Gastroesophageal sphincter (tissue), 3 donors: ENCODE measurements around the gene ABHD12.

Source experiments
- EP300 ChIP-seq: sonication (generic); formaldehyde crosslinking; IDR thresholded peaks from one replicate; pipeline ENCODE4 v1.6.1; 2017; ENCODE audit warnings: antibody characterized with exemption, mild to moderate bottlenecking
- POLR2A ChIP-seq, 2 donors: fragments of 450-650 bp; IDR thresholded peaks; one replicate each; pipeline ENCODE4 v1.6.1; 2017; ENCODE audit warnings: antibody characterized with exemption in 2 of 2, mild to moderate bottlenecking in 2 of 2, moderate library complexity in 1 of 2
- POLR2AphosphoS5 ChIP-seq: sonication (generic); formaldehyde crosslinking; IDR thresholded peaks from one replicate; pipeline ENCODE4 v1.6.1; 2017; ENCODE audit warnings: antibody characterized with exemption
- TF ChIP-seq, protein P1 (sequence below), 4 experiments: fragments of 200-600 bp in 2 of 4; fragments of 450-650 bp in 2 of 4; sonication (generic) in 1 of 4; IDR thresholded peaks; one replicate each; pipeline ENCODE4 v1.5.1; 2017 to 2019; ENCODE audit warnings: antibody characterized with exemption in 4 of 4, mild to moderate bottlenecking in 2 of 4, moderate library complexity in 2 of 4

DNA sequence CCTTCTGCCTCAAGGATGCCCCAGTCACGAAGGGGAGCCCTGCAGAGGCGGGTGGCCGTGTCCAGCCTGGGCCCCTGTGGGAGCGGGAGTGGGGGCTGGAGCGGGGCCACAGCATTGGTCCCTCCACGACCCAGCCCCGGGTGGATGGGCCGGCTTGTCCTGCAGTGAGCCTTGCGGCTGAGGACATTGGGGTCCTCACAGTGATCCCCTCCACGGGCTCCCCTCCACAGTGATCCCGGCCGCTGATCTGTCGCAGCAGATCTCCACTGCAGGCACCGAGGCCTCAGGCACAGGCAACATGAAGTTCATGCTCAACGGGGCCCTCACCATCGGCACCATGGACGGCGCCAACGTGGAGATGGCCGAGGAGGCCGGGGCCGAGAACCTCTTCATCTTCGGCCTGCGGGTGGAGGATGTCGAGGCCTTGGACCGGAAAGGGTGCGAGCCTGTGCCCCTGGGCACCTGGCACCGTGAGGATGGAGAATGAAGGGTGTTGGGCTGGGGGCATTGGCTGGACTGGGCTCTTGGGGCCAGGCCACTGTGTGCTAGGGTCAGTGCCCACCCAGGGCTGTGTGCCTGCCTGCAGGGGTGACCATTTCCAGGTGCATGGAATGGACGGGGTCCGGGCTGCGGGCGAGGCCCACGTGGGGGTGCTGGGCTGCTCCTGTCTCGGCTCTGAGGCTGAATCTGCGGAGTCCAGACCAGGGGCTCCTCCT, 98.3 kb downstream of the ABHD12 start:
- TF ChIP-seq, protein P1, sequence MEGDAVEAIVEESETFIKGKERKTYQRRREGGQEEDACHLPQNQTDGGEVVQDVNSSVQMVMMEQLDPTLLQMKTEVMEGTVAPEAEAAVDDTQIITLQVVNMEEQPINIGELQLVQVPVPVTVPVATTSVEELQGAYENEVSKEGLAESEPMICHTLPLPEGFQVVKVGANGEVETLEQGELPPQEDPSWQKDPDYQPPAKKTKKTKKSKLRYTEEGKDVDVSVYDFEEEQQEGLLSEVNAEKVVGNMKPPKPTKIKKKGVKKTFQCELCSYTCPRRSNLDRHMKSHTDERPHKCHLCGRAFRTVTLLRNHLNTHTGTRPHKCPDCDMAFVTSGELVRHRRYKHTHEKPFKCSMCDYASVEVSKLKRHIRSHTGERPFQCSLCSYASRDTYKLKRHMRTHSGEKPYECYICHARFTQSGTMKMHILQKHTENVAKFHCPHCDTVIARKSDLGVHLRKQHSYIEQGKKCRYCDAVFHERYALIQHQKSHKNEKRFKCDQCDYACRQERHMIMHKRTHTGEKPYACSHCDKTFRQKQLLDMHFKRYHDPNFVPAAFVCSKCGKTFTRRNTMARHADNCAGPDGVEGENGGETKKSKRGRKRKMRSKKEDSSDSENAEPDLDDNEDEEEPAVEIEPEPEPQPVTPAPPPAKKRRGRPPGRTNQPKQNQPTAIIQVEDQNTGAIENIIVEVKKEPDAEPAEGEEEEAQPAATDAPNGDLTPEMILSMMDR (IDR thresholded peaks at IDR 0.05) = no peak
- TF ChIP-seq EP300 (no peak), POLR2A (IDR thresholded peaks at IDR 0.05) (no peak), POLR2AphosphoS5 (no peak)
